HG03066 (cell line): ENCODE data around the gene TNC.

ENCODE experiments used
- ATAC-seq: cut with Tn5 transposase; IDR thresholded peaks from one replicate; pipeline ENCODE4 v1.9.1; 2021; ENCODE audit warnings: low read depth; ENCODE audit not compliant: unreplicated experiment

Gene TNC

DNA sequence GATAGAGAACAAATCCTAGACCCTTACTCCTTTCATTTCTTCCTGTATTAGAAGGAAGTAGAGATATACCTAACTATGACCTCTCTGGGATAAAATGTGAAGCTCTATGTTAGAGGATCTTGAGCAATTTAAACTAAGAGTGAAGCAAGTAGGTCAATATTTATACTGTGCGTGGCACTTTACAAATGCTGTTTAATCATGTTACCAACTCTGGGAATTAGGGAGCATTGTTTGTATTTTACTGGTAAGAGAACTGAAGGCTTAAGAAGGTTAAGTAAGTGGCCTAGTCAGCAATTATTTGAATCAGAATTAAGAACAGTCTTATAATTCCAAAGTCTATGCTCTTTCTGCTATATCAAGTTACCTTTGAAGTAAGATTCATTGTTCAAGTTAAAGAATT is 12.0 kb downstream of the TNC start:
- no peak for ATAC-seq

DNA sequence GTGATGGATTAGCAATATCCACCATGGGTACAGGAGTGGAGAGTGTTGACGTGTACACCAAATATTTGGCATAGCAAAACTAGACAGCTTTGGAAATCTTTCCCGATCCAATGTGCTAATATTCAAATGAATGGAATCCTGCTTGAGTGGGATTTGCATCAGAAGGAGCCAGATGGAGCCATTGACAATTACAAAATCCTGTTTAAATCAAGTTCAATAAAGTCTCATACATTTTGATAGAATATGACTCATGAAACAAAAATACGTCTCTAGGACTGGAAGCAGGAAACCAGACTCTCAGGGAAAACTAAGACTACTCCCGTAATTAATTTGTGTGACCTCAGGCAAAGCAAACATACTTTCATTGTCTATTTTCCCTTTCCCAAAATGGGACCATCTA is 13.0 kb downstream of the TNC start:
- no peak for ATAC-seq

DNA sequence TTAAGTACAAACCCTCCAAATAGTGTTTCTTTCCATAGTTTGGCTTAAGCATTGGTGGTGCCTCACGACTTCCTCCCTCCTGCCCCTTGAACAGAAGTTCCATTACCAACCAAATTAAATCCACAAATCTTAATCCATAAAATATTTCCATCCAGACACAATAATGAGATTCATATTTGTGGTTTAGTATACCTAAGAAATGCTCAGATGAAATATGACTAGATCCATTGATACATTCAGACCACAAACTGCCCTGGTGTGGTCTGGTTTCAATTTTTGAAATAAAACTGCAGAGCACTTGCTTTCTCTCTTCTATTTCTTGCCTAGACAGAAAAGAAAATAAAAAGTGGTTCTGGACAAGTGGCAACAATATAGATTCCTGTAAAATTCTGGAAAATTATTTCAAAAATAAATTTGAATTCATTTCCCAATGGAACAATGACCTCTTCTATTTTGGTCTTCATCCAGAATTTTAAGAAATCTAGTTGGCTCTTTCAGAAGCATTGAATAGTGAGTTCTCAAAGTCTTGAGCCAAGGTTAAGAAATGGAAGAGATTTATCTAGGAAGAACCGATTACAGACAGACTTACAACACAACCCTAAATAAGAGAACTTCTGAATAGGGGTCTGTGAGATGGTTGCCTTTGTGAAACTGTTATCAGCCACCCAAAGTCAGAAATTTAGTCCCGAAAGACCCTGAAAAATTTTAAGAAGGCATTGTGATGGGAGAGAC is 14.0 kb downstream of the TNC start:
- no peak for ATAC-seq

DNA sequence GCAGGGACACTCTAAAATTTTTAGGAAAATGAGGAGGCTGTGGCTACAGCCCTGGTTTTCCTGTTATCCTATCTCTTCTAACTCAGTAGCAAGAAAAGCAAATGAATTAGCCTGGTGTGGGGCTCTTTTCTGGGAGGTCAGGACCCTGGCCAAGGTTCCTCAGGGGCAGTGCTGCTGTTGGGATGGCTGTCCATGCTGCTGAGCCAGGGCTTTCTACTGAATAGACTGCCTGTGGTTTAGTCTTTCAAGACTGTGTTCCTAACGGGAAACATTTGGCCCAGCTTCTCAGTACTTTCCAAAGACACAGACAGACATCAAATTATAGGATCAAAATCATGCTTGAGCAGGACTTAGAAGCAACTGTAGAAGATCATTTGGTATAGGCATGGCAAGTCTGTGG is 18.1 kb downstream of the TNC start:
- no peak for ATAC-seq

DNA sequence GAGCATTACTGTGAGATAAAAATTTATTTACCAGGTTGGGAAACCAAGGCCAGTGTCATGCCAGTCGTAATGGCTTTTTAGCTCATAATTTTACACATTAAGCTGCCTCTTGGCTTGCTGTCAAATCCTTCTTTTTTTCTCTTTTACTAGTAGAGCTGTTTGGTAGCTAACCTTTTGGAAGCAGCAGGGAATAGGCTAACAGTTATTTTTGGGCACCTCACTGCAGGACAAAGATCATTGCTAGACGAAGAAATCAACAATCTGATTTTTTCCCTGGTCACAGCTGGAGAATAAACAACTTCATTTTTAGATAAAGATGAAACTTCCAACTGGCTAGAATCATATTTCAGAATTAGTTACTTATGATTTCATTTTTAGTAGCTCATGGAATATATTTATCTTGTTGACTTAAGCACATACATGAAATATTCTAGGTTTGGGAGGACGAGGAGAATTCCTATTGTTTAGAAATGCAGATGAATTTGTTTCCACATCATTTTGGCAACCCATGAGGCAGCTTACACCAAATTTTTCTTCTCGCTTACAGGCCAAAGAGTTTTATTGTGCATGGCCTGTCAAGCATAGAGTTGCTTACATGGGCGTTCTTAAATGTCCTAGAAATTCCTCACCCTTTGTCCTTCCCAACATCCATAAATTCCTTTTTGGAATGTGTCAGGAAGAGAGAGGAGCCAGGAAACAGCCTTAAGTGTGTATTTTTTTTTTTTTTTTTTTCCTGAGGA is 19.6 kb downstream of the TNC start:
- no peak for ATAC-seq

DNA sequence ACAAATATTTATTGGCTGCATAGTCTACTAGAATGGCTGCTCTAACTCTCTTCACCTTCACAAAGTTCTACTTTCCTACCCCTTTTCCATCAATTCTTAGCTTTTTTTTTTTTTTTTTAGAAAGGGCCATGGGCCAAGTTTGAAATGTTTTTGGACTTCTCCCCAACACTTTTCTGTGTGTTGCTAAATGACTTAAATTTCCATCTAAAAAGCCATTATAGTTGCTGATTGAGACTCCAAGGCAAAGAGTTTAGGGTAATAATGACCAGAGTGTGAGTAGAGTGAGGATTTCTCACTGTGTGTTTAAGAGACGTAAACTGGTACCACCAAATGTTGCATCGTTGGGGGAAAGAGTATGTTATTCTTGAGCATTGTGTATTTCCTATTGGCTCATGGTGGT is 24.4 kb downstream of the TNC start:
- ATAC-seq, result no peak

DNA sequence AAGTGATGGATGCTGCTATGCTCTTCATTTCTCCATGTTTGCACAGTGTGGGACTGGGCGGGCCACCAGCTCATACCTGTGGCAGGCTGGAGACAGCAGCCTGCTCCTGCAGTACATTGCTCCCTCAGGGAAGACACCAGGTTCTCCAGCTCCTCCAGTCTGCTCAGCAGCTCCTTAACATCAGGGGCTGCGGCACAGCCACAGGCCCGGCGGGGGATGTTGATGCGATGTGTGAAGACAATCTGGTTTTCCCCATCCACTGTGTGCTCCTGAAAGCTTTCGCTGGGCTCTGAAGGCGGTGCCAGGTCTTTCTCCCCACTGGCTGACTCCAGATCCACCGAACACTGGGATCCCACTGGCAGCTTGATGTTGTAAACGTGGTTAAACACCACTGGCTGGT is 27.5 kb downstream of the TNC start:
- no peak for ATAC-seq

DNA sequence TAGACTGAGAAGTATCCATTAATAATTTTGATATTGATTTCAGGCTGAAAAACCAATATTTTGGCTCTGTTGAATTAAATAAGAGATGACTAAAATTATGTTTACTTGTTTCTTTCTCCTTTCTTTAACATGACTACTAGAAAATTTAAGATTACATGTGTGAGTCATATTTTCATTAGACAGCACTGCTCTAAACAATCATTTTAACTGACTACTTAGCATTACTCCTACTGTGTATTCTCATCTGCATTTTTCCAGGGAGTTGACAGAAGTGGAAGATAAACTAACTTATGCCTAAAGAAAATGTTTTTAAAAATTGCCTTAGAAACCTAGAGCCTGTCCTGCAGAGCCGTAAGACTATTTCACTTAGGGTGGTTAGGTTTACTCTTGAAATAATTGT is 29.1 kb downstream of the TNC start:
- ATAC-seq, result no peak

DNA sequence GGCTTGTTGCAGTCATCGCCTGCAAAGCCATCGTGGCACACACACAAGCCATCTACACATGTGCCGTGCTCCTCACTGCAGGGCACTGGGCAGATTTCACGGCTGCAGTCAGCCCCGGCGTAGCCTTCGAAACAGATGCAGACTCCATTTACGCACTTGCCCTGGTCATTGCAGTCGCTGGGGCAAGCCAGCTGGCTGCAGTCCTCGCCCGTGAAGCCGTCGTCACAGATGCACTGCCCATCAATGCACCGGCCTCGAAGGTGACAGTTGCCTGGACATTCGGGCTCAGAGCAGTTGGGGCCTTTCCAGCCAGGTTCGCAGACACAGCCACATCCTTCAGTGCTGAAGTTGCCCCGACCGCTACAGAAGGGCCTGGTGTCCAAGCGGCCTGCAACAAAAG is 31.1 kb downstream of the TNC start:
- ATAC-seq, result no peak

DNA sequence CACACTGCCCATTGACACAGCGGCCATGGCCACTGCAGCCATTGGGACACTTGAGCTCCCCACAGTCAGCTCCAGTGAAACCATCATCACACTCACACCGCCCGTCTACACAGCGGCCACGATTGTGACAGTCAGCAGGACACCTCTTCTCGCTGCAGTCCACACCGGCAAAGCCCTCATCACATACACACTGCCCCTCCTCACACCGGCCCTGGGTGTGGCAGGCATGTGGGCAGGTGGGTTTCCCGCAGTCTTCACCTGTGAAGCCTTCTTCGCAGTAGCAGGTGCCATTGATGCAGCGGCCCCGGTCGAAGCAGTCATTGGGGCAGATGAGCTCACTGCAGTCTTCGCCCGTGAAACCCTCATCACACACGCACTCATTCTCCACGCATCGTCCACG is 31.5 kb downstream of the TNC start:
- no peak for ATAC-seq

DNA sequence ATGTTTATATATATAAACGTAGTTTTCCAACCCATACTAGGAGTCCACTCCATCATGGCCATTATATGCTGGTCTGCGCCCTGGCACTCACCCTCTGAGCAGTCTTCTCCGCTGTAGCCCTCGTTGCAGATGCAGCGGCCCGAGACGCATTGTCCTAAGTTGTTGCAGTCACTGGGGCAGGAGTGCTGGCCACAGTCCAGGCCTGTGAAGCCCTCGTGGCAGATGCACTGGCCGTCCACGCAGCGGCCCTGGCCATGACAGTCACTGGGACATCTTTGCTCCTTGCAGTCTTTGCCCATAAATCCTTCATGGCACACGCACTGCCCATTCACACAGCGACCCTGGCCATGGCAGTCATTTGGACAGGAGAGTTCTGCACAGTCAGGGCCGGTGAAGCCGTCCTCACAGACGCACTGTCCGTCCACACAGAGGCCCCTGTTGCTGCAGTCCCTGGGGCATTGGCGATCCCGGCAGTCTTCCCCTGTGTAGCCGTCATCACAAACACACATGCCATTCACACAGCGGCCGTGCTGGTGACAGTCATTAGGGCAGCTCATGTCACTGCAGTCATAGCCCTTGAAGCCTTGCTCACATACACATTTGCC is 32.1 kb downstream of the TNC start:
- no peak for ATAC-seq

DNA sequence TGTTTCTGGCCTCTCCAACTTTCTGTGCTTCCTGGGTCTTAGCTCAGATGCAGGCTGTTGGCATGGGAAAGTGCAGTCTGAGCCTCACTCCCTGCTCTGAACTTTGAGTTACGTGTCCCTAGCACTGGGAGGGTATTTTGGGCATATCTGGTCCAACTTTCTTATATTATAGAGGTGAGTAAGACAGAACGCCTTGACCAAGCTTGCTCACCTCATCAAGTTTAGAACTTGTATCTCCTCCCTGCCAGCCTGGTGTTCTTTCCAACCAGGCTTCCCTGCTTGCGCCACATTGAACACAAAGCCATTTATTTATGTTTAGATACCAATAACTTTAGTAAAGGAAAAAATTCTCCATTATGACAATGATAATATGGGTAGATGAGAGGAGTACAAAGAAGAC is 33.2 kb downstream of the TNC start:
- ATAC-seq, result no peak

DNA sequence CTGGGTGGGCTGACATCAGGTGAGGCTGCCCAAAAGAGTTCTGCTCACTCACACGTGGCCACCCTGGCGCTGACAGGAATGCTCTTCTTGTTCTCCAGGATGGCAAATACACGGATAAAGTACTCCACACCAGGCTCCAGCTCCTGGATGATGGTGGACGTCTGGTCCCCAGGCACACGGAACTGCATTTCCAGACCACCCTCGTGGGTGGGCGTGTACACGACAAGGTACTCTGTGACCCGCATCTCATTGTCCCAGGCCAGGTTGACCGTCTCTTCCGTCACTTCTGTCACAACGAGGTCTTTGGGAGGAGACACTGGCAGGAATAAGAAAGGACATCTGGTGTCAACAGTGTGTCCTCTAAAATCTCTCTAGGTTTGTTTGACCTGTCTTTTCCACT is 33.8 kb downstream of the TNC start:
- no peak for ATAC-seq

DNA sequence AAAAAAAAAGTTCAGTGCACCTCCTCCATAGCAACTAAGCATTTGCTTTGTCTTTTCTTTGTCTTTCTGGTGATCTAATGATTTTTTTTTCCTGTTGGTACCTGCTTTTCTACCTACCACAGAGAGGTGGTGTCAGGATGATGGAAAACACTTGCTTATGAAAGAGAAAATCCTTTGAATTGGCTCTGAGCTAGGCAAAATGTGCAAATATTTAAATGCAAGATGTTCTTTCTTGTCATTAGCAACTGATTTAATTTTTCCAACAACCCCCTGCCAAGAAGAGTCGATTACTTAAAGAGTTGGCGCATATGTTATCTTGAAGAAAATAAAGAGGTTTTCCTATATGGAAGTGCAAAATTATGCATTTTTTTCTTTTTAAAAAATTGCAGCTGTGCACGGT is 37.7 kb downstream of the TNC start:
- no peak for ATAC-seq

DNA sequence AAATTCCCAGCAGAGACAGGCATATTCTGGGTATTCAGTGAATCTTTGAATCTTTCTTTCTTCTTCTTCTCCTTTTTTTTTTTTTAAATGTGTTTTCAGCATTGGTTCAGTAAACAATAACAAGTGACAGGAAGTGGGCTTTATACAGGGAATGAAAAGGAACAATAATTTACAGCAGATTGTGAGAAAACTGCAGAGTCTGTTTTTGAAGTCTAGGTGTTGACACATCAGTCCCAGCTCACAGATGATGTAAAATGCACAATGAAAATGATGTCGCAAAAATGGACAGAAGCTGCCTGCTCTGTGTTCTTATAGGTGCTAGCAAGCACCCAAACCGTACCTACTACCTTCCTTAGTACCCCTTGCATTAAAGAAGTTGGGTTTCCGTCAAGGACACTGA is 38.8 kb downstream of the TNC start:
- ATAC-seq, result no peak

DNA sequence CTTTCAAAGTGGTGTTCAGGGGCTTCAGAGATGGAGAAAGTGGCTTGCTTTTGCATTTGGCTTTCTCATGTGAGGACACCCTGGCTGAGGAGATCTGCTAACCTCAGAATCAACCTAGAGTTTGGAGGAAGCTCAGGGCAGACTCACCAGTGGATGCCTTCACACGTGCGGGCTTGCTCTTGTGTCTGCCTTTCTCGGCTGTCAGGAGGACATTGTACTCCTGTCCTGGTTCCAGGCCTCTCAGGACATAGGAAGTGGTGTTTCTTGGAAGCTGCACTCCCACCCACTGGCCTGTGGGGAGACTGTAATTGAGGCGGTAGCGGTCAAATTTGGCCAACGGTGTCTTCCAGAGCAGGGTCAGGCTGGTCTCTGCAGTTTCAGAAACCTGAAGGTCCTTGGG is 44.5 kb downstream of the TNC start:
- ATAC-seq, result no peak

DNA sequence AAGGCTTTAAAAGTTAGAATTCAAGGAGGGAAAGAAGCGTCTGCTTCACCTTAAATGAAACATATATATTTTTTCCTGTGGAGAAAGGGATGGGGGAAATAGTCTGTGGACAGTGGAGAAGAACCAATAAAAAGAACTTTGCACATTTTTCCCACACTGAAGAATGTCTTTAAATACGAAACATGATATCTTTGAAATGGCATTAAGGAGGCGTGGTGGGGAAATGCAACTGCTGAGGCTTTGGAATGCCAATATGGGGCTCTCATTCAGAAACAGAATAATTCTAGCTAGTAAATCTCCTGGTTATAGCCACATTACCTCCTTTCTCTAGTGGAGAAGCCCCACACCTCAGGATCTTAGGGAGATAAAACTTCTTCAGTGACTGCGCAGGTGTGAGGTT is 46.8 kb downstream of the TNC start:
- no peak for ATAC-seq

DNA sequence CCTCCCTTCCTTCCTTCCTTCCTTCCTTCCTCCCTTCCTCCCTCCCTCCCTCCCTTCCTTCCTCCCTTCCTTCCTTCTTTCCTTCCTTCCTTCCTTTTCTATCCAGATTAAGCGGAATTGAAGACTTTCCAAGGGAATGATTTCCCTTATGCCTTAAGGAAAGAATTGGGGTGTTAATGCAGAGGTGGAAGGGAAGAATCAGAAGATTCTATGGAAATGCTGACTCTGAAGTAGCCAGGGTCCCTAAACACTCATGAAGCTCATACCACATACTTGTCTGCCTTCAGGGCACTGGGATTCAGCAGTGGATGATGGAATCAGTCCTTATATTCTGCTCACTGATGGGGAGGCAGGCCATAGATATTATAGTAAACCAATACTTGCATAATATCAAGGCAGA is 48.2 kb downstream of the TNC start:
- no peak for ATAC-seq

DNA sequence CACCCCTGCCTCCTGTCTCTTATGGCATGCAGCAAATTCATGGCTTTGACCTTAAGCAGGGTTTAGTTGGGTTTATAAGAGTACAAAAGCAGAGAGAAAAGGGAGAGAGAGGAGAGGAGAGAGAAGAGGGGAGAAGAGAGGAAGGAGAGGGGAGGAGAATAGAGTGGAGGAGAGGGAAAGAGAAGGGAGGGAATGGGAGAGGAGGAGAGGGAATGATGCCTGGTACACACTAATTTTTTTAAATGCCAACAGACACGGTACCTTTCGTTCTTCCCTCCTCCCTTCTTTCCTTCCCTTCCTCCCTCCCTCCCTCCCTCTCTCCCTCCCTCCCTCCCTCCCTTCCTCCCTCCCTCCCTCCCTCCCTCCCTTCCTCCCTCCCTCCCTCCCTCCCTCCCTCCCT is 48.7 kb downstream of the TNC start:
- ATAC-seq, result no peak

DNA sequence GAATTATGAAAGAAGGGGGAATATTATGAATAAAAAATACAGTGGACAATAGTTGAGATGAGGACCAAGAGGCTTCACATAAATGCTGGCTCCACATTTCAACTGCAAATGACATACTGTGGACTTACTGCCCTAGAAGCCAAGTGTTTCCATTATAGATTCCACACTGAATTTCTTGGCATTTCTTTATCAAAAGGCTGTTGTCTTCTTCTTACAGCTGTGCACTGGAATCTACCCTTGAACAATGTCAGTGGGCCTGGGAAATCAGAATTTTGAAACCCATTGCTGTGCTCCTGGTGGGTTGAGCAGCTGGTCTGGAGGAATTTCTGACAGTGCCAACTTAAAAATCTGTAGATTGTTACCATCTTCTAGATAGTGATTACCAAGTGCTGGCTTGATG is 49.9 kb downstream of the TNC start:
- no peak for ATAC-seq

DNA sequence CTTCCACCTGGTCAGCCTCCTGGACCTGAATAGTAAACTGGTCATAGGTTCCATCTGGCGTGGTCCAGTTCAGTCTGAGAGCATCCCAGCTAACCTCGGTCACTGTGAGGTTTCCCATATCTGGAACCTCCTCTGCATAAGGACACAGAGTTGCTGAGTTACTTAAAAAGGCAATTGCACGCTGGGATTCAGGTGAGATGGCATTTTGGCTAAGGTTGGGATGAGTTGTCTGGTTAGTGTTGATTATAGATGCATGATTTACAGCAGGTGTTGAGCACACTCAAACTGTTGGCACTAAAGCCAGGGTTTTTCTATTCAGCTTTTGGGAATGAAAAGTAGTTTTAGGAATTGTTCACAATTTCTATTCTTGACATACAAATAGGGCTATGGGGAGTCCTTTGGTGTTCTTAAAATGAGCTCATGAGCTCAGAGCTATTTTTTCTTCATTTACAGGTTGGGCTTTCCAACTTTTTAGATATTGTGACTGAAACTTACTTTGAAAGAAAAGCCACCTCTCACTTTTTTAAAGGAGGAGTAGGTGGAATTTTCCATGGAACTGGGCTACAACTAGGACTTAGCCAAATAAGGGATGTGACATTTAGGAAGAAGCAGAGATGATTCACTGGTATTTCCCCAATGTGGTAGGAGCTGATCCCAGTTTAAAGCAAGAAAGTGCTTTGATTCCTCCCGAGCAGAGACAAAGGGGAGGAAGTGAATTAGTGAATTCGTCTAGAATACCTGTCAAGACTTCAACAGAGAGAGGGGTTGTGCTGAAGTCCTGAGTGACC is 54.7 kb downstream of the TNC start:
- ATAC-seq, result no peak
